K562 (cell line): ENCODE measurements around the gene CTSG.

Source experiments
- ARID3B ChIP-seq: fragments of 250-450 bp; sonication (Bioruptor Pico); IDR thresholded peaks from 2 replicates; pipeline ENCODE4 v1.4.0; 2020; ENCODE audit warnings: borderline replicate concordance
- ATF1 ChIP-seq, 2 experiments: fragments of 450-650 bp in 1 of 2; IDR thresholded peaks; 2 replicates each; pipeline ENCODE4 v1.6.1; 2016; ENCODE audit warnings: missing compliant biosample characterization in 1 of 2, missing genetic modification characterization in 1 of 2
- CTCF ChIP-seq, 3 experiments: IDR thresholded peaks in 2 of 3; conservative IDR thresholded peaks in 1 of 3; 2 replicates each; pipeline ENCODE4 v1.5.1; 2011 to 2012; ENCODE audit warnings: low read length in 3 of 3, mild to moderate bottlenecking in 3 of 3, control low read depth in 2 of 3, improper control_type of control experiment in 1 of 3, inconsistent platforms in 1 of 3, low read depth in 1 of 3, mixed read lengths in 1 of 3, moderate library complexity in 1 of 3; ENCODE audit not compliant: insufficient read depth in 2 of 3
- EGR1 ChIP-seq: fragments of 450-650 bp; conservative IDR thresholded peaks from 2 replicates; pipeline ENCODE4 v1.6.1; 2017; ENCODE audit warnings: mild to moderate bottlenecking
- MIER1 ChIP-seq: fragments of 450-650 bp; IDR thresholded peaks from 2 replicates; pipeline ENCODE4 v1.6.1; 2016; ENCODE audit warnings: antibody characterized with exemption, mild to moderate bottlenecking, low read depth
- MTF1 ChIP-seq: fragments of 250-450 bp; sonication (Bioruptor Pico); IDR thresholded peaks from 2 replicates; pipeline ENCODE4 v1.9.0; 2021; ENCODE audit warnings: moderate library complexity, mild to moderate bottlenecking, inconsistent platforms, borderline replicate concordance
- NCOA1 ChIP-seq: fragments of 450-650 bp; IDR thresholded peaks from 2 replicates; pipeline ENCODE4 v1.6.1; 2016; ENCODE audit warnings: low read depth
- NRF1 ChIP-seq, 2 experiments: fragments of 450-650 bp; IDR thresholded peaks in 1 of 2; conservative IDR thresholded peaks in 1 of 2; 2 replicates each; pipeline ENCODE4 v1.6.1; 2014; ENCODE audit warnings: mild to moderate bottlenecking in 2 of 2
- POLR2A ChIP-seq: fragments of 450-650 bp; conservative IDR thresholded peaks from 2 replicates; pipeline ENCODE4 v1.6.1; 2016
- SIX5 ChIP-seq, 2 experiments: IDR thresholded peaks; 2 replicates each; pipeline ENCODE4 v1.6.1; 2011; ENCODE audit warnings: low read length in 2 of 2, borderline replicate concordance in 1 of 2, low read depth in 1 of 2, mild to moderate bottlenecking in 1 of 2, moderate library complexity in 1 of 2; ENCODE audit not compliant: insufficient read depth in 1 of 2
- ZNF140 ChIP-seq: fragments of 250-450 bp; sonication (Bioruptor Pico); IDR thresholded peaks from 2 replicates; pipeline ENCODE4 v1.8.0; 2021; ENCODE audit warnings: moderate library complexity, mild to moderate bottlenecking, inconsistent platforms
- ZNF263 ChIP-seq: sonication (generic); formaldehyde crosslinking; IDR thresholded peaks from 2 replicates; pipeline ENCODE4 v1.8.0; 2022; ENCODE audit warnings: mild to moderate bottlenecking, missing genetic modification reagents, borderline replicate concordance
- TF ChIP-seq, protein P1 (sequence below), 2 experiments: fragments of 450-650 bp; formaldehyde crosslinking in 1 of 2; IDR thresholded peaks; 2 replicates each; pipeline versions ENCODE4 v1.4.0 to v1.6.1; 2014 to 2020; ENCODE audit warnings: mild to moderate bottlenecking in 2 of 2, borderline replicate concordance in 1 of 2, low read depth in 1 of 2
- TF ChIP-seq, protein P2 (sequence below): sonication (generic); formaldehyde crosslinking; IDR thresholded peaks from 2 replicates; pipeline ENCODE4 v1.8.1; 2023; ENCODE audit warnings: mild to moderate bottlenecking, missing genetic modification reagents, moderate library complexity

- TF ChIP-seq ZNF140 (no peak), MIER1 (no peak), SIX5 (IDR thresholded peaks at IDR 0.05; ENCODE audit: borderline replicate concordance in 1 of 2, insufficient read depth in 1 of 2, low read depth in 1 of 2, low read length in 2 of 2) (no peak), MTF1 (CRISPR knock-in tag) (no peak), POLR2A (no peak), NCOA1 (no peak), ZNF263 (CRISPR knock-in tag) (no peak), EGR1 (no peak), ATF1 (CRISPR knock-in tag; IDR thresholded peaks at IDR 0.05) (no peak), ATF1 (tag; IDR thresholded peaks at IDR 0.05) (no peak), NRF1 (conservative IDR thresholded peaks at IDR 0.05 in 1 of 2, IDR thresholded peaks at IDR 0.05 in 1 of 2) (no peak), ARID3B (no peak), CTCF (IDR thresholded peaks at IDR 0.05 in 2 of 3, conservative IDR thresholded peaks at IDR 0.05 in 1 of 3; ENCODE audit: insufficient read depth in 2 of 3, low read depth in 1 of 3, low read length in 3 of 3) (no peak)
- TF ChIP-seq, protein P1, sequence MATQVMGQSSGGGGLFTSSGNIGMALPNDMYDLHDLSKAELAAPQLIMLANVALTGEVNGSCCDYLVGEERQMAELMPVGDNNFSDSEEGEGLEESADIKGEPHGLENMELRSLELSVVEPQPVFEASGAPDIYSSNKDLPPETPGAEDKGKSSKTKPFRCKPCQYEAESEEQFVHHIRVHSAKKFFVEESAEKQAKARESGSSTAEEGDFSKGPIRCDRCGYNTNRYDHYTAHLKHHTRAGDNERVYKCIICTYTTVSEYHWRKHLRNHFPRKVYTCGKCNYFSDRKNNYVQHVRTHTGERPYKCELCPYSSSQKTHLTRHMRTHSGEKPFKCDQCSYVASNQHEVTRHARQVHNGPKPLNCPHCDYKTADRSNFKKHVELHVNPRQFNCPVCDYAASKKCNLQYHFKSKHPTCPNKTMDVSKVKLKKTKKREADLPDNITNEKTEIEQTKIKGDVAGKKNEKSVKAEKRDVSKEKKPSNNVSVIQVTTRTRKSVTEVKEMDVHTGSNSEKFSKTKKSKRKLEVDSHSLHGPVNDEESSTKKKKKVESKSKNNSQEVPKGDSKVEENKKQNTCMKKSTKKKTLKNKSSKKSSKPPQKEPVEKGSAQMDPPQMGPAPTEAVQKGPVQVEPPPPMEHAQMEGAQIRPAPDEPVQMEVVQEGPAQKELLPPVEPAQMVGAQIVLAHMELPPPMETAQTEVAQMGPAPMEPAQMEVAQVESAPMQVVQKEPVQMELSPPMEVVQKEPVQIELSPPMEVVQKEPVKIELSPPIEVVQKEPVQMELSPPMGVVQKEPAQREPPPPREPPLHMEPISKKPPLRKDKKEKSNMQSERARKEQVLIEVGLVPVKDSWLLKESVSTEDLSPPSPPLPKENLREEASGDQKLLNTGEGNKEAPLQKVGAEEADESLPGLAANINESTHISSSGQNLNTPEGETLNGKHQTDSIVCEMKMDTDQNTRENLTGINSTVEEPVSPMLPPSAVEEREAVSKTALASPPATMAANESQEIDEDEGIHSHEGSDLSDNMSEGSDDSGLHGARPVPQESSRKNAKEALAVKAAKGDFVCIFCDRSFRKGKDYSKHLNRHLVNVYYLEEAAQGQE (IDR thresholded peaks at IDR 0.05; ENCODE audit: borderline replicate concordance): no peak
- TF ChIP-seq, protein P1 (CRISPR knock-in tag; IDR thresholded peaks at IDR 0.05; ENCODE audit: low read depth): no peak
- TF ChIP-seq, protein P2, sequence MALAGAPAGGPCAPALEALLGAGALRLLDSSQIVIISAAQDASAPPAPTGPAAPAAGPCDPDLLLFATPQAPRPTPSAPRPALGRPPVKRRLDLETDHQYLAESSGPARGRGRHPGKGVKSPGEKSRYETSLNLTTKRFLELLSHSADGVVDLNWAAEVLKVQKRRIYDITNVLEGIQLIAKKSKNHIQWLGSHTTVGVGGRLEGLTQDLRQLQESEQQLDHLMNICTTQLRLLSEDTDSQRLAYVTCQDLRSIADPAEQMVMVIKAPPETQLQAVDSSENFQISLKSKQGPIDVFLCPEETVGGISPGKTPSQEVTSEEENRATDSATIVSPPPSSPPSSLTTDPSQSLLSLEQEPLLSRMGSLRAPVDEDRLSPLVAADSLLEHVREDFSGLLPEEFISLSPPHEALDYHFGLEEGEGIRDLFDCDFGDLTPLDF (CRISPR knock-in tag): no peak
These were observed 21.4 kb upstream of the CTSG start for GRCh38 chr14:24597403-24597802.
